HEK293 (cell line): ENCODE measurements around the gene AQP1.

Source experiments
- CTCF ChIA-PET: fragments of 350-600 bp; formaldehyde crosslinking; extraction: SDS; loops from one replicate; lab custom pipeline; 2021; ENCODE audit warnings: antibody characterized with exemption; lab: Yijun Ruan, JAX
- POLR2A ChIA-PET: fragments of 300-600 bp; formaldehyde crosslinking; extraction: SDS; loops from one replicate; lab custom pipeline; 2020; ENCODE audit warnings: antibody characterized with exemption, inconsistent platforms; lab: Yijun Ruan, JAX
- H3K27ac ChIP-seq: fragments of 200-500 bp; sonication (Bioruptor generic); 2 replicates; pipeline ENCODE4 v1.5.1; 2014; ENCODE audit warnings: low read depth, low read length, control low read depth, inconsistent platforms; ENCODE audit errors: extremely low read depth
- H3K36me3 ChIP-seq, 2 experiments: fragments of 200-500 bp in 1 of 2; sonication (Bioruptor generic) in 1 of 2; 1 replicate in 1 of 2; 2 replicates in 1 of 2; pipeline ENCODE4 v1.5.1; 2014 to 2017; ENCODE audit warnings: inconsistent platforms in 2 of 2, low read length in 2 of 2; ENCODE audit not compliant: control insufficient read depth in 2 of 2, insufficient read depth in 1 of 2
- H3K4me1 ChIP-seq: fragments of 200-500 bp; sonication (Bioruptor generic); 2 replicates; pipeline ENCODE4 v1.5.1; 2014; ENCODE audit warnings: mild to moderate bottlenecking, low read length, inconsistent platforms; ENCODE audit not compliant: control insufficient read depth, insufficient read depth
- H3K4me3 ChIP-seq: 2 replicates; pipeline ENCODE4 v1.5.1; 2011; ENCODE audit warnings: low read depth, mild to moderate bottlenecking, control low read depth, low read length, moderate library complexity
- H3K9me3 ChIP-seq: fragments of 200-500 bp; sonication (Bioruptor generic); 2 replicates; pipeline ENCODE4 v1.5.1; 2014; ENCODE audit warnings: low read depth, low read length, inconsistent platforms; ENCODE audit not compliant: control insufficient read depth, insufficient read depth
- EGR2 ChIP-seq: fragments of 450-650 bp; formaldehyde crosslinking; IDR thresholded peaks from 2 replicates; pipeline ENCODE4 v1.5.1; 2016; ENCODE audit warnings: low read depth, missing biosample characterization, missing genetic modification characterization
- GFI1B ChIP-seq: fragments of 450-650 bp; formaldehyde crosslinking; IDR thresholded peaks from 2 replicates; pipeline ENCODE4 v1.5.1; 2016; ENCODE audit warnings: missing biosample characterization, missing genetic modification characterization
- GLI4 ChIP-seq: fragments of 450-650 bp; formaldehyde crosslinking; IDR thresholded peaks from 2 replicates; pipeline ENCODE4 v1.5.1; 2016; ENCODE audit warnings: missing biosample characterization, missing genetic modification characterization
- KLF10 ChIP-seq: fragments of 450-650 bp; IDR thresholded peaks from 2 replicates; pipeline ENCODE4 v1.5.1; 2018; ENCODE audit warnings: missing biosample characterization, mild to moderate bottlenecking, missing genetic modification characterization
- KLF16 ChIP-seq: fragments of 450-650 bp; formaldehyde crosslinking; IDR thresholded peaks from 2 replicates; pipeline ENCODE4 v1.5.1; 2017; ENCODE audit warnings: missing biosample characterization, missing genetic modification characterization
- PBX3 ChIP-seq: sonication (generic); formaldehyde crosslinking; IDR thresholded peaks from 2 replicates; pipeline ENCODE4 v1.8.1; 2022; ENCODE audit warnings: mild to moderate bottlenecking, moderate library complexity, missing genetic modification reagents
- SP2 ChIP-seq: fragments of 450-650 bp; formaldehyde crosslinking; IDR thresholded peaks from 2 replicates; pipeline ENCODE4 v1.5.1; 2016; ENCODE audit warnings: missing biosample characterization, missing genetic modification characterization
- SP3 ChIP-seq: fragments of 450-650 bp; formaldehyde crosslinking; IDR thresholded peaks from 2 replicates; pipeline ENCODE4 v1.5.1; 2016; ENCODE audit warnings: missing biosample characterization, missing genetic modification characterization
- SP7 ChIP-seq: fragments of 450-650 bp; formaldehyde crosslinking; IDR thresholded peaks from 2 replicates; pipeline ENCODE4 v1.5.1; 2016; ENCODE audit warnings: missing biosample characterization, missing genetic modification characterization
- TCF7L2 ChIP-seq: IDR thresholded peaks from 2 replicates; pipeline ENCODE4 v1.6.1; 2011; ENCODE audit warnings: low read depth, mild to moderate bottlenecking, inconsistent platforms, low read length, moderate library complexity, borderline replicate concordance
- YY2 ChIP-seq: fragments of 450-650 bp; formaldehyde crosslinking; IDR thresholded peaks from 2 replicates; pipeline ENCODE4 v1.5.1; 2016; ENCODE audit warnings: missing biosample characterization, missing genetic modification characterization
- ZBTB17 ChIP-seq: fragments of 450-650 bp; formaldehyde crosslinking; IDR thresholded peaks from 2 replicates; pipeline ENCODE4 v1.5.1; 2016; ENCODE audit warnings: missing biosample characterization, missing genetic modification characterization
- ZNF133 ChIP-seq: fragments of 450-650 bp; formaldehyde crosslinking; IDR thresholded peaks from 2 replicates; pipeline ENCODE4 v1.5.1; 2016; ENCODE audit warnings: missing biosample characterization, missing genetic modification characterization
- ZNF2 ChIP-seq: fragments of 450-650 bp; formaldehyde crosslinking; IDR thresholded peaks from 2 replicates; pipeline ENCODE4 v1.5.1; 2016; ENCODE audit warnings: missing biosample characterization, missing genetic modification characterization
- ZNF223 ChIP-seq: fragments of 450-650 bp; formaldehyde crosslinking; IDR thresholded peaks from 2 replicates; pipeline ENCODE4 v1.5.1; 2016; ENCODE audit warnings: missing biosample characterization, missing genetic modification characterization
- ZNF239 ChIP-seq: fragments of 450-650 bp; formaldehyde crosslinking; IDR thresholded peaks from 2 replicates; pipeline ENCODE4 v1.5.1; 2016; ENCODE audit warnings: missing biosample characterization, missing genetic modification characterization
- ZNF266 ChIP-seq: fragments of 450-650 bp; formaldehyde crosslinking; IDR thresholded peaks from 2 replicates; pipeline ENCODE4 v1.5.1; 2016; ENCODE audit warnings: missing biosample characterization, missing genetic modification characterization, low read depth
- ZNF292 ChIP-seq: fragments of 450-650 bp; formaldehyde crosslinking; IDR thresholded peaks from 2 replicates; pipeline ENCODE4 v1.5.1; 2016; ENCODE audit warnings: low read depth, missing biosample characterization, missing genetic modification characterization, borderline replicate concordance
- ZNF341 ChIP-seq: fragments of 450-650 bp; formaldehyde crosslinking; IDR thresholded peaks from 2 replicates; pipeline ENCODE4; 2016; ENCODE audit warnings: low read depth, missing biosample characterization, missing genetic modification characterization
- ZNF366 ChIP-seq: fragments of 450-650 bp; formaldehyde crosslinking; conservative IDR thresholded peaks from 2 replicates; pipeline ENCODE4 v1.5.1; 2016; ENCODE audit warnings: missing biosample characterization, missing genetic modification characterization
- ZNF37A ChIP-seq: fragments of 450-650 bp; IDR thresholded peaks from 2 replicates; pipeline ENCODE4 v1.5.1; 2018; ENCODE audit warnings: missing biosample characterization, missing genetic modification characterization
- ZNF423 ChIP-seq: fragments of 450-650 bp; formaldehyde crosslinking; IDR thresholded peaks from 2 replicates; pipeline ENCODE4 v1.5.1; 2016; ENCODE audit warnings: missing biosample characterization, missing genetic modification characterization
- ZNF529 ChIP-seq: fragments of 450-650 bp; formaldehyde crosslinking; IDR thresholded peaks from 2 replicates; pipeline ENCODE4 v1.5.1; 2017; ENCODE audit warnings: missing genetic modification characterization, missing biosample characterization; ENCODE audit not compliant: insufficient replicate concordance
- ZNF560 ChIP-seq: fragments of 450-650 bp; formaldehyde crosslinking; IDR thresholded peaks from 2 replicates; pipeline ENCODE4 v1.5.1; 2017; ENCODE audit warnings: missing biosample characterization, missing genetic modification characterization, borderline replicate concordance
- ZNF654 ChIP-seq: fragments of 450-650 bp; formaldehyde crosslinking; IDR thresholded peaks from 2 replicates; pipeline ENCODE4 v1.5.1; 2016; ENCODE audit warnings: low read depth, missing biosample characterization, missing genetic modification characterization
- ZNF658 ChIP-seq: fragments of 450-650 bp; formaldehyde crosslinking; IDR thresholded peaks from 2 replicates; pipeline ENCODE4; 2016; ENCODE audit warnings: missing biosample characterization, missing genetic modification characterization
- ZNF664 ChIP-seq: fragments of 450-650 bp; formaldehyde crosslinking; IDR thresholded peaks from 2 replicates; pipeline ENCODE4 v1.5.1; 2016; ENCODE audit warnings: missing biosample characterization, missing genetic modification characterization
- ZNF747 ChIP-seq: fragments of 450-650 bp; formaldehyde crosslinking; IDR thresholded peaks from 2 replicates; pipeline ENCODE4 v1.5.1; 2016; ENCODE audit warnings: missing biosample characterization, missing genetic modification characterization
- TF ChIP-seq, protein P1 (sequence below): fragments of 450-650 bp; formaldehyde crosslinking; IDR thresholded peaks from 2 replicates; pipeline ENCODE4 v1.5.1; 2016; ENCODE audit warnings: missing biosample characterization, missing genetic modification characterization, borderline replicate concordance
- TF ChIP-seq, protein P2 (sequence below): fragments of 450-650 bp; formaldehyde crosslinking; IDR thresholded peaks from 2 replicates; pipeline ENCODE4; 2016; ENCODE audit warnings: missing biosample characterization, missing genetic modification characterization

The AQP1 gene

DNA sequence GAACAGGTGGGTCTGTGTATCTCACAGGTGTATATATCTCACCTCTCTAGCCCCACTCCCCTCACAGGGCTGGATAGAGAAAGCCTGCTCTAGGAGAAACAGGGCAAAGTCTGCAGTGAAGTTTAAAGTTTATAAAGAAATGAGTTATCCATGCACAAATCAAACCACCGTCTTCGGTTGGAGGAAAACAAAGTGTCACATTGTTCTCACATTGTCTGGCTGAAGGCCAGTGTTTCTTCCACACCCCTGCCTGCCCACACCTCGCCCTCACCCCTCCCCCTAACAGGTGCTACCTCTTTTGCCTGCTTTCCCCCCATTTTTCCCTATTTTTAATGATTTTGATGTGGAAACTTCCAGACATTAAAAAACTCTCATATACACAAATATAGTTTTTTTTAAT is 25.8 kb downstream of the AQP1 start:
- TF ChIP-seq ZNF658 (tag by site-specific recombination) = no peak
- TF ChIP-seq ZNF560 = no peak
- TF ChIP-seq PBX3 = no peak
- TF ChIP-seq ZNF133 (tag by site-specific recombination) = no peak
- TF ChIP-seq TCF7L2 = no peak
- TF ChIP-seq ZBTB17 (tag by site-specific recombination) = no peak
- no peak for TF ChIP-seq ZNF223
- no peak for TF ChIP-seq ZNF423 (tag by site-specific recombination)
- no peak for TF ChIP-seq ZNF747
- TF ChIP-seq ZNF266 (tag by site-specific recombination) = no peak
- TF ChIP-seq ZNF239 (tag by site-specific recombination) = no peak
- no peak for TF ChIP-seq ZNF292 (tag by site-specific recombination)
- no peak for TF ChIP-seq KLF16 (tag by site-specific recombination)
- no peak for TF ChIP-seq ZNF37A (tag by site-specific recombination)
- TF ChIP-seq ZNF654 (tag by site-specific recombination) = no peak
- TF ChIP-seq, protein P1, sequence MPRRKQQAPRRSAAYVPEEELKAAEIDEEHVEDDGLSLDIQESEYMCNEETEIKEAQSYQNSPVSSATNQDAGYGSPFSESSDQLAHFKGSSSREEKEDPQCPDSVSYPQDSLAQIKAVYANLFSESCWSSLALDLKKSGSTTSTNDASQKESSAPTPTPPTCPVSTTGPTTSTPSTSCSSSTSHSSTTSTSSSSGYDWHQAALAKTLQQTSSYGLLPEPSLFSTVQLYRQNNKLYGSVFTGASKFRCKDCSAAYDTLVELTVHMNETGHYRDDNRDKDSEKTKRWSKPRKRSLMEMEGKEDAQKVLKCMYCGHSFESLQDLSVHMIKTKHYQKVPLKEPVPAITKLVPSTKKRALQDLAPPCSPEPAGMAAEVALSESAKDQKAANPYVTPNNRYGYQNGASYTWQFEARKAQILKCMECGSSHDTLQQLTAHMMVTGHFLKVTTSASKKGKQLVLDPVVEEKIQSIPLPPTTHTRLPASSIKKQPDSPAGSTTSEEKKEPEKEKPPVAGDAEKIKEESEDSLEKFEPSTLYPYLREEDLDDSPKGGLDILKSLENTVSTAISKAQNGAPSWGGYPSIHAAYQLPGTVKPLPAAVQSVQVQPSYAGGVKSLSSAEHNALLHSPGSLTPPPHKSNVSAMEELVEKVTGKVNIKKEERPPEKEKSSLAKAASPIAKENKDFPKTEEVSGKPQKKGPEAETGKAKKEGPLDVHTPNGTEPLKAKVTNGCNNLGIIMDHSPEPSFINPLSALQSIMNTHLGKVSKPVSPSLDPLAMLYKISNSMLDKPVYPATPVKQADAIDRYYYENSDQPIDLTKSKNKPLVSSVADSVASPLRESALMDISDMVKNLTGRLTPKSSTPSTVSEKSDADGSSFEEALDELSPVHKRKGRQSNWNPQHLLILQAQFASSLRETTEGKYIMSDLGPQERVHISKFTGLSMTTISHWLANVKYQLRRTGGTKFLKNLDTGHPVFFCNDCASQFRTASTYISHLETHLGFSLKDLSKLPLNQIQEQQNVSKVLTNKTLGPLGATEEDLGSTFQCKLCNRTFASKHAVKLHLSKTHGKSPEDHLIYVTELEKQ (tag by site-specific recombination) = no peak
- Histone ChIP-seq H3K9me3 (no peaks in the 10 kb centered on the region), H3K36me3 (no peaks in the 10 kb centered on the region), H3K4me3 (no peak overlapping the region), H3K27ac (no peak overlapping the region), H3K4me1 (no peaks in the 10 kb centered on the region)
- CTCF ChIA-PET = interaction anchor here (0.7 to 4.5 kb wide), 6 partner anchors 21 to 184 kb away, joined by 3 to 35 read pairs (median 12); no protein-coding TSS in a partner anchor
- POLR2A ChIA-PET = no interaction called here

- no peaks in the 10 kb centered on the region for H3K4me1 ChIP-seq
- no peak overlapping the region for H3K4me3 ChIP-seq
- CTCF ChIA-PET = interaction anchor here (0.5 to 4.5 kb wide), 47 partner anchors 8 to 802 kb away, joined by 3 to 35 read pairs (median 4); partner anchors contain the start of gene AQP1
- POLR2A ChIA-PET = no interaction called here
- no peaks in the 10 kb centered on the region for H3K36me3 ChIP-seq
- no peak overlapping the region for H3K27ac ChIP-seq
- H3K9me3 ChIP-seq = no peaks in the 10 kb centered on the region
- TF ChIP-seq YY2 (tag by site-specific recombination) = no peak
- no peak for TF ChIP-seq GFI1B
- no peak for TF ChIP-seq GLI4
- no peak for TF ChIP-seq ZNF529 (tag by site-specific recombination)
- TF ChIP-seq EGR2 (tag by site-specific recombination) = no peak
- TF ChIP-seq, protein P2, sequence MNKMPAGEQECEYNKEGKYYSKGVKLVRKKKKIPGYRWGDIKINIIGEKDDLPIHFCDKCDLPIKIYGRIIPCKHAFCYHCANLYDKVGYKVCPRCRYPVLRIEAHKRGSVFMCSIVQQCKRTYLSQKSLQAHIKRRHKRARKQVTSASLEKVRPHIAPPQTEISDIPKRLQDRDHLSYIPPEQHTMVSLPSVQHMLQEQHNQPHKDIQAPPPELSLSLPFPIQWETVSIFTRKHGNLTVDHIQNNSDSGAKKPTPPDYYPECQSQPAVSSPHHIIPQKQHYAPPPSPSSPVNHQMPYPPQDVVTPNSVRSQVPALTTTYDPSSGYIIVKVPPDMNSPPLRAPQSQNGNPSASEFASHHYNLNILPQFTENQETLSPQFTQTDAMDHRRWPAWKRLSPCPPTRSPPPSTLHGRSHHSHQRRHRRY (tag by site-specific recombination) = no peak
- TF ChIP-seq PBX3 = no peak
- TF ChIP-seq ZNF664 (tag by site-specific recombination) = no peak
- no peak for TF ChIP-seq SP7
- no peak for TF ChIP-seq SP3 (tag by site-specific recombination)
- no peak for TF ChIP-seq ZNF366 (tag by site-specific recombination)
- TF ChIP-seq ZNF341 (tag by site-specific recombination) = no peak
- no peak for TF ChIP-seq ZNF2 (tag by site-specific recombination)
- no peak for TF ChIP-seq KLF10 (tag by site-specific recombination)
- TF ChIP-seq SP2 (tag by site-specific recombination) = no peak
Observed at GRCh38 chr7:30938435-30939316, 27.0 kb downstream of the AQP1 start.
